ENCODE data around the gene PCDHB6.

GRCh38 chr5:141121985-141122384, 27.9 kb upstream of the PCDHB6 start:
- no peak for TF ChIP-seq YY1 (IDR thresholded peaks at IDR 0.05; ENCODE audit: insufficient read depth, insufficient read length)
- TF ChIP-seq ZNF274 (IDR thresholded peaks at IDR 0.05; ENCODE audit: low read depth, low read length): no peak
- TF ChIP-seq SUZ12 (IDR thresholded peaks at IDR 0.05; ENCODE audit: extremely low read depth, insufficient read depth, insufficient read length): no peak
